ENCODE results near the gene ANO8.

Gene ANO8

DNA sequence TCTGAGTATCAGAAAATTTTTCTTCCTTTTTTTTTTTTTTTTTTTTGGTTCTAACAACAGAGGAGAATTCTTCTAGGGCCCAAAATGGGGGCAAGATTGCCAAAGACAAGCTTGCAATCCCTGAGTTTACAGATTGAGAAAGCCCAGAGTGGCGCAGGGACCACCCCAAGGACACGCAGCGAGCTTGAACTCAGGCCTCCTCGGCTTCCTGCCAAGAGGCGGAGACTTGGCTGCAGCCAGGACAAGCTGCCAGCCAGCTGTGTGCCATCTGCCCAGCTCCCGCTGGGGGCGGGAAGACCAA is 29.5 kb downstream of the ANO8 start:
- peaks cover 4% of the 10 kb centered on the region for H3K79me2 ChIP-seq (ENCODE audit: control insufficient read depth, insufficient read depth, low read length)
- no peak overlapping the region for H2BK15ac ChIP-seq (replicated peaks; ENCODE audit: low read depth)
- no peak overlapping the region for H4K5ac ChIP-seq (ENCODE audit: low read length)
- peak overlapping the region; percentile 16 for H3K4me2 ChIP-seq (ENCODE audit: low read length)
- no peak overlapping the region for H3K4me3 ChIP-seq (ENCODE audit: low read length)
- peak overlapping the region; percentile 68 for H3K56ac ChIP-seq (ENCODE audit: low read length)
- H3K36me3 ChIP-seq (ENCODE audit: control insufficient read depth, insufficient read depth, low read length): no peaks in the 10 kb centered on the region
- H3K18ac ChIP-seq (ENCODE audit: low read length): no peak overlapping the region
- peaks cover 2% of the 10 kb centered on the region for H3K79me1 ChIP-seq (ENCODE audit: low read length)
- no peak overlapping the region for H2BK5ac ChIP-seq (ENCODE audit: low read length)
- H3K27ac ChIP-seq (ENCODE audit: low read depth, low read length): no peak overlapping the region
- H3K4me1 ChIP-seq (ENCODE audit: control insufficient read depth, low read depth, low read length): peaks cover 4% of the 10 kb centered on the region
- no peak overlapping the region for H3K4ac ChIP-seq (ENCODE audit: low read depth, low read length)
- DNase-seq: no peak
- no peak overlapping the region for H2BK120ac ChIP-seq (ENCODE audit: low read depth, low read length)
- no peak overlapping the region for H2AK5ac ChIP-seq (ENCODE audit: low read length)
- peak overlapping the region; percentile 55 for H3K9ac ChIP-seq (ENCODE audit: low read length)
- H4K8ac ChIP-seq (ENCODE audit: low read depth, low read length): no peak overlapping the region
- no peaks in the 10 kb centered on the region for H3K27me3 ChIP-seq (ENCODE audit: insufficient read depth, low read length, poor library complexity)
- WGBS (ENCODE audit: extremely low coverage, insufficient coverage, low lambda C conversion rate): no CpG with 5 or more reads among the region's 7 CpGs
- no peak overlapping the region for H3K23ac ChIP-seq (ENCODE audit: low read length)

DNA sequence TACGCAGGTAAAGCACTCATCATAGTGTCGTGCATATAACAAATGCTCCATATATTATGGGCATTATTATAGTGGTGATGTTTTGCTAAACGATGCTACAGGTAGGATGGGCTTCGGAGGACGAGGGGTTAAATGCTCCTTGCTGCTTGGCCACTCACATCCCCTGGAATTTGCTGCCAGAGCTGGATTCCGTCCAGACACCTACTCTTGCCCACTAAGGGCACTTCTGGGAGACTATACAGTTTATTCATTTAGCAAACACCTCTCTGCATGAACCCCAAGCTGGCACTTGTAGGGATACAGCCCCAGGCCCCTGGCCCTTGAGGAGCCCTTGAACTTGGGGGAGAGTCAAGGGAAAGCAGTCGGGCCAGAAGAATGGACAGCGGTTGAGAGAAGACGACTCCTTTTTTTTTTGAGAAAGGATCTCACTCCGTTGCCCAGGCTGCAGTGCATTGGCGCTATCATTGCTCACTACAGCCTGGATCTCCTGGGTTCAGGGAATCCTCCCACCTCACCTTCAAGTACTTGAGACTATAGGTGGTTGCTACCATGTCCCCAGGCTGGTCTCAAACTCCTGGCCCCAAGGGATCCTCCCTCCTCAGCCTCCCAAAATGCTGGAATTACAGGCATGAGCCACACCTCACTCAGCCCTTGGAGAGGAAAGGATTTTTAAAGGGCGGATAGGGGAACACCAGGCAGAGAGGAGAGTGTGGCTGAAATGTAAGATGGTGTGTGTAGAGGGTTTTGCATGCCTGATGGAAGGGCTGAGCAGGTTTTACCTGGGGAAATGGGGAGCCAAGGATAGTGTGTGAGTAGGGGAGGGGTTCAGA is 30.1 kb downstream of the ANO8 start:
- Histone ChIP-seq H3K4me3 (ENCODE audit: low read length) (no peak overlapping the region), H3K79me1 (ENCODE audit: low read length) (no peaks in the 10 kb centered on the region), H2BK5ac (ENCODE audit: low read length) (no peak overlapping the region), H4K5ac (ENCODE audit: low read length) (no peak overlapping the region), H2BK120ac (ENCODE audit: low read depth, low read length) (no peak overlapping the region), H3K4ac (ENCODE audit: low read depth, low read length) (no peak overlapping the region), H3K27ac (ENCODE audit: low read depth, low read length) (no peak overlapping the region), H3K36me3 (ENCODE audit: control insufficient read depth, insufficient read depth, low read length) (no peaks in the 10 kb centered on the region), H2AK5ac (ENCODE audit: low read length) (peak overlapping the region; percentile 40), H3K23ac (ENCODE audit: low read length) (no peak overlapping the region), H3K9ac (ENCODE audit: low read length) (peak overlapping the region; percentile 5), H3K79me2 (ENCODE audit: control insufficient read depth, insufficient read depth, low read length) (no peaks in the 10 kb centered on the region), H3K4me1 (ENCODE audit: control insufficient read depth, low read depth, low read length) (peaks cover 4% of the 10 kb centered on the region), H3K18ac (ENCODE audit: low read length) (no peak overlapping the region), H3K4me2 (ENCODE audit: low read length) (no peak overlapping the region), H4K8ac (ENCODE audit: low read depth, low read length) (no peak overlapping the region), H3K27me3 (ENCODE audit: insufficient read depth, low read length, poor library complexity) (no peaks in the 10 kb centered on the region), H3K56ac (ENCODE audit: low read length) (no peak overlapping the region), H2BK15ac (replicated peaks; ENCODE audit: low read depth) (no peak overlapping the region)
- no CpG with 5 or more reads among the region's 12 CpGs for WGBS (ENCODE audit: extremely low coverage, insufficient coverage, low lambda C conversion rate)
- no peak for DNase-seq

DNA sequence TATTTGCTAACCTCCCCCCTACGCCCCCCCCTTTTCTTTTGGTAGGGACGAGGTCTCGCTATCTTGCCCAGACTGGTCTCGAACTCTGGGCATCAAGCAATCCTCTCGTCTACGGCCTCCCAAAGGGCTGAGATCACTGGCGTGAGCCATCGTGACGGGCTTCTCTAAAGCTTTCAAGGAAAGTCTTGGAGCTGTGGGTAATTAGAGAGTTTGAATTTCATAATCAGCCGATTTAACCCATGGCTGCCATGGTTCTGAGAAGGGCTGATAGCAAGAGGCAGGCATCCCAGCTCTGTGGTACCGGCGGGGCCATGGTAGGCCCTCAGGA is 30.8 kb downstream of the ANO8 start:
- Histone ChIP-seq H3K27ac (ENCODE audit: low read depth, low read length) (no peak overlapping the region), H3K79me1 (ENCODE audit: low read length) (no peaks in the 10 kb centered on the region), H3K4ac (ENCODE audit: low read depth, low read length) (peak overlapping the region; percentile 27), H2AK5ac (ENCODE audit: low read length) (no peak overlapping the region), H3K4me1 (ENCODE audit: control insufficient read depth, low read depth, low read length) (peaks cover 4% of the 10 kb centered on the region), H2BK120ac (ENCODE audit: low read depth, low read length) (no peak overlapping the region), H2BK15ac (replicated peaks; ENCODE audit: low read depth) (no peak overlapping the region), H3K23ac (ENCODE audit: low read length) (no peak overlapping the region), H3K4me3 (ENCODE audit: low read length) (no peak overlapping the region), H3K18ac (ENCODE audit: low read length) (peak overlapping the region; percentile 64), H3K27me3 (ENCODE audit: insufficient read depth, low read length, poor library complexity) (no peaks in the 10 kb centered on the region), H3K79me2 (ENCODE audit: control insufficient read depth, insufficient read depth, low read length) (no peaks in the 10 kb centered on the region), H4K8ac (ENCODE audit: low read depth, low read length) (no peak overlapping the region), H3K36me3 (ENCODE audit: control insufficient read depth, insufficient read depth, low read length) (no peaks in the 10 kb centered on the region), H3K9ac (ENCODE audit: low read length) (no peak overlapping the region), H2BK5ac (ENCODE audit: low read length) (no peak overlapping the region), H4K5ac (ENCODE audit: low read length) (no peak overlapping the region), H3K56ac (ENCODE audit: low read length) (peak overlapping the region; percentile 49), H3K4me2 (ENCODE audit: low read length) (no peak overlapping the region)
- no CpG with 5 or more reads among the region's 12 CpGs for WGBS (ENCODE audit: extremely low coverage, insufficient coverage, low lambda C conversion rate)
- no peak for DNase-seq

GRCh38 chr19:17303167-17303939 is 31.3 kb downstream of the ANO8 start, which contains the start of gene ABHD8:
Gene ABHD8 (minus strand): TSS chr19:17303425. CDS start chr19:17301616, 1,809 bp downstream.
- peak within 1 kb of the TSS; percentile 64 for H3K4me2 ChIP-seq (ENCODE audit: low read length)
- no peak within 1 kb of the TSS for H2BK120ac ChIP-seq (ENCODE audit: low read depth, low read length)
- no CpG with 5 or more reads among the region's 52 CpGs for WGBS (ENCODE audit: extremely low coverage, insufficient coverage, low lambda C conversion rate)
- peak within 1 kb of the TSS; percentile 27 for H3K4ac ChIP-seq (ENCODE audit: low read depth, low read length)
- H3K79me1 ChIP-seq (ENCODE audit: low read length): no peaks in the 10 kb centered on the region
- no peak within 1 kb of the TSS for H4K8ac ChIP-seq (ENCODE audit: low read depth, low read length)
- H3K23ac ChIP-seq (ENCODE audit: low read length): no peak within 1 kb of the TSS
- H3K18ac ChIP-seq (ENCODE audit: low read length): peak within 1 kb of the TSS; percentile 64
- peak within 1 kb of the TSS; percentile 19 for H3K4me3 ChIP-seq (ENCODE audit: low read length)
- H3K56ac ChIP-seq (ENCODE audit: low read length): peak within 1 kb of the TSS; percentile 67
- no peak within 1 kb of the TSS for H2BK5ac ChIP-seq (ENCODE audit: low read length)
- H3K36me3 ChIP-seq (ENCODE audit: control insufficient read depth, insufficient read depth, low read length): peaks cover under 1% of the 10 kb centered on the region
- H2AK5ac ChIP-seq (ENCODE audit: low read length): no peak within 1 kb of the TSS
- no peak within 1 kb of the TSS for H3K27ac ChIP-seq (ENCODE audit: low read depth, low read length)
- no peak within 1 kb of the TSS for H4K5ac ChIP-seq (ENCODE audit: low read length)
- peak; percentile 97 for DNase-seq
- H3K9ac ChIP-seq (ENCODE audit: low read length): peak within 1 kb of the TSS; percentile 68
- H3K4me1 ChIP-seq (ENCODE audit: control insufficient read depth, low read depth, low read length): peaks cover 4% of the 10 kb centered on the region
- H3K79me2 ChIP-seq (ENCODE audit: control insufficient read depth, insufficient read depth, low read length): no peaks in the 10 kb centered on the region
- H3K27me3 ChIP-seq (ENCODE audit: insufficient read depth, low read length, poor library complexity): no peaks in the 10 kb centered on the region
- no peak within 1 kb of the TSS for H2BK15ac ChIP-seq (replicated peaks; ENCODE audit: low read depth)

GRCh38 chr19:17302391-17303166 is 32.1 kb downstream of the ANO8 start:
- peak; percentile 77 for DNase-seq
- H3K23ac ChIP-seq (ENCODE audit: low read length): no peak overlapping the region
- no peak overlapping the region for H4K8ac ChIP-seq (ENCODE audit: low read depth, low read length)
- H3K4me3 ChIP-seq (ENCODE audit: low read length): peak overlapping the region; percentile 19
- H3K79me2 ChIP-seq (ENCODE audit: control insufficient read depth, insufficient read depth, low read length): no peaks in the 10 kb centered on the region
- H3K9ac ChIP-seq (ENCODE audit: low read length): peak overlapping the region; percentile 68
- H3K4ac ChIP-seq (ENCODE audit: low read depth, low read length): no peak overlapping the region
- H4K5ac ChIP-seq (ENCODE audit: low read length): no peak overlapping the region
- peak overlapping the region; percentile 64 for H3K18ac ChIP-seq (ENCODE audit: low read length)
- H2BK15ac ChIP-seq (replicated peaks; ENCODE audit: low read depth): no peak overlapping the region
- no peaks in the 10 kb centered on the region for H3K79me1 ChIP-seq (ENCODE audit: low read length)
- no peak overlapping the region for H2BK5ac ChIP-seq (ENCODE audit: low read length)
- H3K36me3 ChIP-seq (ENCODE audit: control insufficient read depth, insufficient read depth, low read length): peaks cover 2% of the 10 kb centered on the region
- H3K56ac ChIP-seq (ENCODE audit: low read length): peak overlapping the region; percentile 67
- no peaks in the 10 kb centered on the region for H3K27me3 ChIP-seq (ENCODE audit: insufficient read depth, low read length, poor library complexity)
- H3K27ac ChIP-seq (ENCODE audit: low read depth, low read length): no peak overlapping the region
- peaks cover 4% of the 10 kb centered on the region for H3K4me1 ChIP-seq (ENCODE audit: control insufficient read depth, low read depth, low read length)
- no peak overlapping the region for H2AK5ac ChIP-seq (ENCODE audit: low read length)
- WGBS (ENCODE audit: extremely low coverage, insufficient coverage, low lambda C conversion rate): no CpG with 5 or more reads among the region's 29 CpGs
- H2BK120ac ChIP-seq (ENCODE audit: low read depth, low read length): no peak overlapping the region
- H3K4me2 ChIP-seq (ENCODE audit: low read length): peak overlapping the region; percentile 64
